ENCODE measurements around the gene TAS2R41.
A peak's percentile ranks its signal among the peaks of the same experiment; 100 is the strongest.

The TAS2R41 gene

GRCh38 chr7:143477501-143478150 is at the start of gene TAS2R41:
Gene TAS2R41 (plus strand): TSS chr7:143477873. CDS start chr7:143477873, 0 bp downstream.
- DNase-seq: no peak

- DNase-seq: no peak
Observed at GRCh38 chr7:143429770-143430698, 47.6 kb upstream of the TAS2R41 start.

- no peak for DNase-seq
Observed at GRCh38 chr7:143431109-143431508, 46.6 kb upstream of the TAS2R41 start.

- DNase-seq: no peak
Observed at GRCh38 chr7:143433759-143434158, 43.9 kb upstream of the TAS2R41 start.

- DNase-seq: peak; percentile 60
Observed at GRCh38 chr7:143434660-143435059, 43.0 kb upstream of the TAS2R41 start.

GRCh38 chr7:143435266-143435665 is 42.4 kb upstream of the TAS2R41 start:
- peak; percentile 33 for DNase-seq

GRCh38 chr7:143436325-143436946 is 41.2 kb upstream of the TAS2R41 start:
- no peak for DNase-seq

- no peak for DNase-seq
Observed at GRCh38 chr7:143437578-143437977, 40.1 kb upstream of the TAS2R41 start.

- DNase-seq: no peak
Observed at GRCh38 chr7:143439866-143440265, 37.8 kb upstream of the TAS2R41 start.

- no peak for DNase-seq
Observed at GRCh38 chr7:143443153-143443552, 34.5 kb upstream of the TAS2R41 start, which contains the start of gene TAS2R60. Gene TAS2R60 (plus strand): TSS chr7:143443453. CDS start chr7:143443453, 0 bp downstream.

GRCh38 chr7:143444063-143444782 is 33.5 kb upstream of the TAS2R41 start:
- DNase-seq: no peak

GRCh38 chr7:143444785-143445184 is 32.9 kb upstream of the TAS2R41 start:
- DNase-seq: no peak

GRCh38 chr7:143447466-143447865 is 30.2 kb upstream of the TAS2R41 start:
- no peak for DNase-seq

- DNase-seq: no peak
Observed at GRCh38 chr7:143448429-143448828, 29.2 kb upstream of the TAS2R41 start.

- DNase-seq: no peak
Observed at GRCh38 chr7:143449793-143450192, 27.9 kb upstream of the TAS2R41 start.

GRCh38 chr7:143451122-143451521 is 26.6 kb upstream of the TAS2R41 start:
- no peak for DNase-seq

- no peak for DNase-seq
Observed at GRCh38 chr7:143451746-143452145, 25.9 kb upstream of the TAS2R41 start.

- DNase-seq: no peak
Observed at GRCh38 chr7:143452495-143452894, 25.2 kb upstream of the TAS2R41 start.

GRCh38 chr7:143454091-143454680 is 23.5 kb upstream of the TAS2R41 start:
- DNase-seq: peak; percentile 23

GRCh38 chr7:143455491-143455890 is 22.2 kb upstream of the TAS2R41 start:
- DNase-seq: no peak

GRCh38 chr7:143455942-143456341 is 21.7 kb upstream of the TAS2R41 start:
- DNase-seq: no peak
